ENCODE results near the gene KLK10. TPM values are rescaled to one million over a fixed set of nuclear protein-coding genes. Genes with fewer than 3 reads are reported as not detected.

KLK10 gene
- total RNA-seq, 1 donor from 2014 or later, result not detected

- peaks cover 10% of the 10 kb centered on the region for H3K27me3 Mint-ChIP-seq (ENCODE audit: low read depth)
- H3K27ac Mint-ChIP-seq (ENCODE audit: unreplicated experiment), result no peak overlapping the region
- peaks cover 10% of the 10 kb centered on the region for H3K9me3 Mint-ChIP-seq (ENCODE audit: low read depth)
- H3K36me3 Mint-ChIP-seq (ENCODE audit: low read depth), result no peaks in the 10 kb centered on the region
- no peak overlapping the region for H3K4me3 Mint-ChIP-seq (ENCODE audit: unreplicated experiment)
- no peak for DNase-seq (ENCODE audit: low spot score)
- no peak for TF ChIP-seq CTCF (IDR thresholded peaks at IDR 0.05)
- no peaks in the 10 kb centered on the region for H3K4me1 Mint-ChIP-seq (ENCODE audit: low read depth)
These were observed 37.3 kb downstream of the KLK10 start for GRCh38 chr19:50982186-50982585.

GRCh38 chr19:50981587-50982146, 37.8 kb downstream of the KLK10 start:
- Mint-ChIP-seq H3K4me3 (ENCODE audit: unreplicated experiment) (no peak overlapping the region), H3K36me3 (ENCODE audit: low read depth) (no peaks in the 10 kb centered on the region), H3K4me1 (ENCODE audit: low read depth) (no peaks in the 10 kb centered on the region), H3K27me3 (ENCODE audit: low read depth) (peaks cover 10% of the 10 kb centered on the region), H3K27ac (ENCODE audit: unreplicated experiment) (no peak overlapping the region), H3K9me3 (ENCODE audit: low read depth) (peaks cover 12% of the 10 kb centered on the region)
- no peak for TF ChIP-seq CTCF (IDR thresholded peaks at IDR 0.05)
- DNase-seq (ENCODE audit: low spot score), result no peak

GRCh38 chr19:50980208-50980607, 39.3 kb downstream of the KLK10 start:
- H3K27ac Mint-ChIP-seq (ENCODE audit: unreplicated experiment), result no peak overlapping the region
- peaks cover 6% of the 10 kb centered on the region for H3K9me3 Mint-ChIP-seq (ENCODE audit: low read depth)
- H3K27me3 Mint-ChIP-seq (ENCODE audit: low read depth), result peaks cover 10% of the 10 kb centered on the region
- H3K36me3 Mint-ChIP-seq (ENCODE audit: low read depth), result no peaks in the 10 kb centered on the region
- H3K4me1 Mint-ChIP-seq (ENCODE audit: low read depth), result no peaks in the 10 kb centered on the region
- TF ChIP-seq CTCF (IDR thresholded peaks at IDR 0.05), result no peak
- H3K4me3 Mint-ChIP-seq (ENCODE audit: unreplicated experiment), result no peak overlapping the region
- DNase-seq (ENCODE audit: low spot score), result no peak

GRCh38 chr19:50979758-50980157, 39.8 kb downstream of the KLK10 start:
- no peak for DNase-seq (ENCODE audit: low spot score)
- no peaks in the 10 kb centered on the region for H3K36me3 Mint-ChIP-seq (ENCODE audit: low read depth)
- peaks cover 3% of the 10 kb centered on the region for H3K9me3 Mint-ChIP-seq (ENCODE audit: low read depth)
- no peak overlapping the region for H3K4me3 Mint-ChIP-seq (ENCODE audit: unreplicated experiment)
- no peak overlapping the region for H3K27ac Mint-ChIP-seq (ENCODE audit: unreplicated experiment)
- H3K27me3 Mint-ChIP-seq (ENCODE audit: low read depth), result peaks cover 10% of the 10 kb centered on the region
- H3K4me1 Mint-ChIP-seq (ENCODE audit: low read depth), result no peaks in the 10 kb centered on the region
- no peak for TF ChIP-seq CTCF (IDR thresholded peaks at IDR 0.05)

GRCh38 chr19:50978772-50979390, 40.6 kb downstream of the KLK10 start:
- no peak for TF ChIP-seq CTCF (IDR thresholded peaks at IDR 0.05)
- Mint-ChIP-seq H3K4me3 (ENCODE audit: unreplicated experiment) (no peak overlapping the region), H3K27ac (ENCODE audit: unreplicated experiment) (no peak overlapping the region), H3K9me3 (ENCODE audit: low read depth) (peaks cover 3% of the 10 kb centered on the region), H3K4me1 (ENCODE audit: low read depth) (no peaks in the 10 kb centered on the region), H3K36me3 (ENCODE audit: low read depth) (no peaks in the 10 kb centered on the region), H3K27me3 (ENCODE audit: low read depth) (peaks cover 12% of the 10 kb centered on the region)
- DNase-seq (ENCODE audit: low spot score), result no peak
